Endometrium (tissue), 2 donors: ENCODE results near the gene TSKU.
A peak's percentile ranks its signal among the peaks of the same experiment; 100 is the strongest.

Experiments
- FAIRE-seq: peaks from 2 replicates; lab custom pipeline; 2012; peaks lifted over from hg19 to GRCh38; lab: Jason Lieb, UNC
- donor health status: control.
- donor health status: control.

The TSKU gene

DNA sequence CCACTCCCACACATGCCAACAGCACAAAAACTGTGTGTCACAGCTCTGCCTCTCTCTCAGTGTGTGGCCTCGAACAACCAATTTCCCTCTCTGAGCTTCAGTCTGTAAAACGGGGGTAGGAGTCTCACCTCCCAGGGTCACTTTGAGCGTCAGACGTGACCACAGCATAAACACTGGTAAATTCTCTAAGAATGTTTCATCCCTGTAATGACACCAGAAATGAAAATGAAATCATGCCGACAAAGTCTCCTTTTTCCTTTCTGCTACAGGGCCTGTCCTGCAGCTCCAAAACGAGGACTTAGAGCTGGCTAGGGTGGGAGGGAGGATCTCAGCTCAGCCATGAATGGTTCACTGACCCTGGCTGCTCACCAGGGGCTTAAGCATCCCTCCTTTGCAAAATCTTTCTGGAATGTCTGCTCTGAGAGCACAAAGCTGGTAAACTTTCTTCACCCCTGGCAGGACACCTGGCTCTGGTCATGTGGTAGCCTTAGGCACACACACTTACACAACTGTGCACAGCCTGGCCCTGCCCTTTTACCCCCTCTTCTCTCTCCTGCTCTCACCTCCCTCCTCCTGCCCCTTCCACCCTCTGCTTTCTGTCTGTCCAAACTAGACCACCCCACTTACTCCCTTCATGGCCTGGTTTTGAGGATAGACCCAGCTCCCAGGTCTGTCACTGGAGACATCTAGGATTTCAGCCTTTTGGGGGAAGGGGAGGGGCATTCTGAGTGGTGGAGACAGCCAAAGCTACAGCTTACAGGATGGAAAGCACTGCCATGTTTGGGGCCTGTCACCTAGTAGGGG is 12.3 kb upstream of the TSKU start:
- FAIRE-seq, result no peak

DNA sequence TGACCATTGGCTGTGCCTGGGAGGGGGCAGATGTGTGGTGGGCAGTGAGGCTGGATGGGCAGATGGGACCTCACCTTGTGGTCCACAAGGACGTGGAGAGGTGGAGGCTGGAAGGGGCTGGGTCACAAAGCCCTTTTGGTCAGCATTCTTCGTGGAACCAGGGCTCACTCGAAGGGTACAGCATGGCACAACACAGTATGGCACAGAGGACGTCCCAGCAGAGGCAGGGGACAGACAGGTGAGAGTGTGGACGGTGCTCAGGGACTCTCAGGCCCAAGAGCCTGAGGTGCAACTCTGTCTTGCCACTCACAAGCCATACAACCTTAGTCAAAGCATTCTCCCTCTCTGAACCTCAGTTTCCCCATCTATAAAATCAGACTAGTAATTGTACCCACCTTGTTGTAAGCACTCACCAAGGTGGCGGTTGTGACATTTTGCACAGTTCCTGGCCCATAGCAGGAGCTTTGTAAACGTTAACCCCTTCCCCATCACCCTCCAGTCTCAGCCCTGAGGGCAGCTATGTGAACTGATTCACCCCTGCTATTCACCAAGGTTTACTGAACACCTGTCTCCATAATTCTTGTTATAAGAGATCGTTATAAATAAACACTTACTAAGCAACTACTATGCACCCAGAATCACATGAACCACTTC is 11.6 kb upstream of the TSKU start:
- FAIRE-seq, result no peak

DNA sequence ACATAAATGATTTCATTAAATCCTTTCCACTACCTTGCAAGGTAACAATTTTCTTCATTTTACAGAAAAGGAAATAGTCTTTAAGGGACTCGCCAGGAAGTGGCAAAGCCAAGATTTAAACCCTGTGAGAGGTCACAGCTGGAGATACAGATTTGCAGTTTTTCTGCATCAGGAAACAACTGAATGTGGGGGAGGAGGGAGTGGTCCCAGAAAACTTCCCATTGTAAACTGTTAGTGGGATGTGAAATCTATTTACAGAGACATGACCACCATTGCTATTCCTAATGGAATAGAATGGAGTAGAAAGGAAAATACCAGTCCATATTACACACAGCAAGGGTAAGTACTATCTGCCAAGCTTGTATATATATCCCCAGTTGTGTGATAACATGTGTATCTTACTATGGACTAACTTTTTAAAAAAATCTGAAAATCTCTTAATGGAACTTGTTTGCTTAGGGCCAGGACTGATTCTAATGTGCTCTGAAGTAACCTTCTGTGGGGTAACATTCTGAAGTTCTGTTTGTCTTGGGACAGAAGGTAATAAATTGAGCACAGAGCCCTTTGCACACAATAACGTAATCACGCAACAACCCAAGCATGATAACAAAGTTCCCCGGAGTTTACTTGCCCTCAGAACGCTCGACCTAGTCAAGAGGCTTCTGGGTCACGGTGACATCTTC is 10.9 kb upstream of the TSKU start:
- peak; percentile 65 for FAIRE-seq

DNA sequence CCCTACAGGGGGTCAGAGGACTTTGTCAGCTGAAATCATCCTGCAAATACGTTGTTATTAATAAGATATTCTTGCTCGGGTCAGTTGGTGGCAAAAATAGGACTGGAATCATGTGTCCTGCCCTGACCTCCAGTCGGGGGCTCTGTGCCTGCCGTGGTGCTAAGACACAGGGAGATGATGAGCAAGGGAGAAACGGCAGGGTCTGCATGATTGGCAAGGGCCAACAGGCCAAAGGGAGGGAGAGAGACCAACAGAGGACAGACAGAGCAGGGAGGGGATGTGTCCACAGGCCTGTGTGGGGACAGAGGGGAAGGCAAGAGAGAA is 10.4 kb upstream of the TSKU start:
- no peak for FAIRE-seq

DNA sequence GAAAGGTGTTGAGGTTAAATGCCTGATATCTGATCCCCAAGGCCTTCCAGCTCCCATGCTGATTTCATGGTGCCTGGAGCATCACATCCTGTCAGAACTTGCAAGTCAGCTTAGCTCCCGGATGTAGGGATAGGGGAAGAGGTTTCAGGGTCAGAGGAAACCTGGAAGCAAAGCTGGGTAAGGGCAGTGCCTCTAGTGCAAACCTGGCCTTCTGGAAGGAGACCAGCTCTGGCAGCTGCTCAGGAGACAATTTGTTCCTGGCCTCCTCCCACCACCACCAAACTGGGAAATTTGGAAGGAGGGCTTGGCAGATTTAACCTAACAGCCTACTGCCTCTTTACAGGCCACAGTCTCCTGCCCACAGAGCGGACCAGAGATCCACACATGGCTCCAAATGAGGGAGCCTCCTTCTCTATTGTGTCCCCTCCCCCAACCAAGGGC is 9.2 kb upstream of the TSKU start:
- FAIRE-seq, result no peak

DNA sequence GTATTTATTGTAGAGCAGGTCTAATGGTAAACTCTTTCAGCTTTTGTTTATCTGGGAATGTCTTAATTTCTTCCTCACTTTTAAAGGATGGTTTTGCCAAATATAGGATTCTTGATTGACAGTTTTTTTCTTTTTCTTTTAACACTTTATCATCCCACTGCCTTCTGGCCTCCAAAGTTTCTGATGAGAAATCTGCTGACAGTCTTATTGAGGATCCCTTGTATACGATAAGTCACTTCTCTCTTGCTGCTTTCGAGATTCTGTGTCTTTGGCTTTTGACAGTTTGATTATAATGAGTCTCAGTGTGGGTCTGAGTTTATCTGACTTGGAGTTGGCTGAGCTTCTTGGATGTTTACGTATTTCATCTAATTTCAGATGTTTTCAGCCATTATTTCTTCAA is 6.7 kb upstream of the TSKU start:
- FAIRE-seq, result no peak

DNA sequence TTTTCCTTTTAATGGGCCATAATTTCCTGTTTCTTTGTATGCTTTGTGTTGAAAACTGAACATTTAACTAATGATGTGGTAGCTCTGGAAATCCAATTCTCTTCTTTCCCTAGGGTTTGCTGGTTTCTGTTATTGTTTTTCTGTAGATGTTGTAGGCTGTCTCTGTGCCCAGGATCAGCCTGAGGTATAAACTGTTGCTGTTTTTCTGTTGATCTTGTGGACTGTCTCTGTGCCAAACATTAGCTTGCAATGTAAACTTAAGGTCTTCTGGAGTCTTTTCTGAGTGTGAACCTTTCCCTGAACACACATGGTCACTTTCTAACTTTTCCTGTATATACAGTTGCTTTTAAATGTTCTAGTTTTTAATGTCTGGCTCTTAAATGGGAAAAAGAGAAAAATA is 5.9 kb upstream of the TSKU start:
- no peak for FAIRE-seq

DNA sequence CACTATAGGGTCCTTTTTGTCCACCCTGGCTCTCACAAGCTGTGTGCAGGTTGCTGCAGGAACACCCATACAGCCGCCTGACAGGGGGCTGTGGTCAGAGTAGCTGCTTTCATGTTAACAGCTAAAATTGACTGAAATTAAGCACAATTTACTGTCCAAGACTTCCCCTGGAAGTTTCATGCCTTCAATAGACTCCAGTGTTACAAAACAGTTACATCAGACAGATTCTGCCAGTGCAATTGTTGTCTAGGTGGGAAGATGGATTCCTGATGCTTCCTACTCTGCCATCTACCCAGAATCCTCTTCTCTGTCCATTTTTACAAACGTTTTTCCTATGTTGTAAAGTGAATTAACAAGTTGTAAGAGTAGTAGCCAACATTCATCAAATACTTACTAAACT is 5.3 kb upstream of the TSKU start:
- no peak for FAIRE-seq

DNA sequence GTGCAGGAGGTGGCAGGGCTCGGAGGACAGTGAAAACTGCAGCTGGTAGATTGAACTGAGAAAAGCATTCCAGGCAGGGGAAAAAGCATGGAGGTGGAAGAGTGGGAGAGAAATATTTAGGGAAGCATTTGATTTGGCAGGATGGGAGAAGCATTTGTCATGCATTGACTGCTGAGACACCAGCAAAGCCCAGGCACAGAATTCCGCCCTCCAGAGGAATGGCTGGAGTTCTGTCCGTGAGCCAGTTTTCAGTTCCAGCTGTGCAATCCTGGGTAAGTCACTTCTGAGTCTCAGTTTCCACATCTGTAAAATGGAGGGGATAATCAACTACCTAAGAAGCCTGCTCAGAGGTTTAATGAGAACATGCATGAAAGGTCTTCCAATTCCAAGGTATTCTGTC is 4.3 kb upstream of the TSKU start:
- FAIRE-seq, result no peak

DNA sequence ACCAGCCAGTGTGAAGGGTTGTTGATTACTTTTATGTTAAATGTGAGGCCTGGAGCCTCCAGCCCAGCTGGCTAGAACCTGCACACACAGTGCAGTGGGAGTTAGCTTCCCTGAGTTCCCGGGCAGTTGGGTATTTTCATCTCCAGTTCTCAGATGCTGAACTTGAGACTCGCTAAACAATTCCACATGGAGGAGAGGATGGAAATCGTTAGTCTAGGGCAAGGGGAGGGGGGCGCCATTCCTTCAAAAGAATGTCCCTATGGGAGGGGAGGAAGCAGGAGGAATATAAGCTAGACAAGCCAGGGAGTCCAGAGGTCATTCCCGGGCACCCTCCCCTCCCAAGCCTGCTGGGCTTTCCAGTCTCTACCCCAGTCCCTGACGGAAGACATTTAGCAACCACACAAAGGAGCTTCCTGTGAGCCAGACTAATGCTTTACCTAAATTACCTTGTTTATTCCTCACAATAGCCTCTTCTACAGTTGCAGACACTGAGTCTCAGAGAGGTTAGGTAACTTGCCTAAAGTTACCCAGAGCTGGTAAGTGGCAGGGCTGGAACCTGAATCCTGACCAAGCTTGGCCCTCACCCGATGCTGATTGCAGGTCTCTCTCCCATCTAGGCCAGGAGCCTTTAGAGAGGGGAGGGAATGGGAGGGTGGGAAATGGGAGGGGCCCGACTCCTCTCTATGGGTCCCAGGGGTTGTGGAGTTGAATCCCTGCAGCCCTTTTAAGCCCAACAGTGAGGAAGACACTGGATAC is 1.9 kb upstream of the TSKU start:
- FAIRE-seq, result no peak

DNA sequence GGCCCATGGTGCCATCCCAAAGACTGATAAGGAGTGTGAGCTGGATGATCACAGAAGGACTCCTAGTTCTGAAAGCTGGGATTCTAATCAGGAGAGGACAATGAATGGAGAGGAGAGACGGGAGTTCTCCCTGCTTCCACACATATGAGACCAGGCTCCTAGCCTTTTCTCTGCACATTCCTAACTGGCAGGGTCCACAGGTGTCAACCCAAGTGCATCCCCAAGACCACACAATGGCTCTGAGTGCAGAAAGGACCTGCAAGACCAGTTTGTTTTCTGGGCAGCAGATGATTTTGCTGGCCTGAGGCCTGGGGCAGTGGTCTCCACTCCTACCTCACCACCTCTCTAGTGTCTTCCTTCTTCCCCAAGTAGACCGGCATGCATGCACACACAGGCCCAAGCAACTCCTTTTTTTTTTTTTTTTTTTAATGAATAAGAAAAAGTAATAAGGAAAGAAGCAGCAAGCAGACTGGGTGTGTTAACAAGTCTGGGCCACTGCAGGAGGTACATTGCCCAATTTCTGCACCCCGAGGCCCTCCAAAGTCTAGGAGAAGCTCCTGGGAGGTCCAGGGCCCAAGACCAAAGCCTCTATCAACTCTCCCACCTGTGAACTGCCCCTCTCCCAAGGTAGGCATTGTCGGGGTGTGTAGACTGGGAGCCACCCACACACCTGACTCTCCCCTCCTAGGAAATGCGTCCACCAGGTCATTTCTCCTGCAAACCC is 1.2 kb upstream of the TSKU start:
- FAIRE-seq, result no peak

DNA sequence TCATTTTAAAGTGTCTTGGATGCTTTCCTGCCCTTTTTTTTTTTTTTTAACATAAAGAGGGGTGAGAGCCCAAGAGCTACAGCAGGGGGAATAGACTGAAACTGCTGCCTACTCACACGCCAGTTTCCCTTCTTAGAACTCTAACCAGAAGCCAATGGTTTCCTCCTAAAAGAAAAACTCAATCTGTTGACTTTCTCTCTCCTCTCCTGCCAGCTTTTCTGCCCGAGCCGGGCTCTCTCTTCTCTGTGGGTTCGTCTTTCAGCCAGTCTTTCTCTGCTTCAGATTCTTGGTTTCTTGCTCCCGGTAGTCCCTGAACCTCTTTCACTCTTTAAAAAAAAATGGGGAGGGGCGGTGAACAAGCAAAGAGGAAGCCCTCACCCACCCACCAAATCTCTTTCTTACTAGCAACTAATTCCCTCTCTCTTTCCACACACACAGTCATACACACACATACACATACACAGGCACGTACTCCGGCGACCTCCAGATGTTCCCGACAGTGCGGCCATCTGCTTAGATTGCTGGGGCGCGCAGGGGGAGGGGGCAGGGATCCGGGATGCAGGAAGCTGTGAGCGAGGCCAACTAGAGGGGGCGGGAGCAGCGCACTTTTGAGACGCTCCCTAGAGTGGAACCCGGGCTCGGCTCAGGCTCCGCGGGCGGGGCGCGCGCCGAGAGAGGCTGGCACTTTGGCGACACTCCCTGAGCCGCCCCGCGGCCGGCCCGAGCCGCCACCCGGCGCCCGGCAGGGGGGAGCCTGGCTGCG is 444 bp upstream of the TSKU start:
- no peak for FAIRE-seq

DNA sequence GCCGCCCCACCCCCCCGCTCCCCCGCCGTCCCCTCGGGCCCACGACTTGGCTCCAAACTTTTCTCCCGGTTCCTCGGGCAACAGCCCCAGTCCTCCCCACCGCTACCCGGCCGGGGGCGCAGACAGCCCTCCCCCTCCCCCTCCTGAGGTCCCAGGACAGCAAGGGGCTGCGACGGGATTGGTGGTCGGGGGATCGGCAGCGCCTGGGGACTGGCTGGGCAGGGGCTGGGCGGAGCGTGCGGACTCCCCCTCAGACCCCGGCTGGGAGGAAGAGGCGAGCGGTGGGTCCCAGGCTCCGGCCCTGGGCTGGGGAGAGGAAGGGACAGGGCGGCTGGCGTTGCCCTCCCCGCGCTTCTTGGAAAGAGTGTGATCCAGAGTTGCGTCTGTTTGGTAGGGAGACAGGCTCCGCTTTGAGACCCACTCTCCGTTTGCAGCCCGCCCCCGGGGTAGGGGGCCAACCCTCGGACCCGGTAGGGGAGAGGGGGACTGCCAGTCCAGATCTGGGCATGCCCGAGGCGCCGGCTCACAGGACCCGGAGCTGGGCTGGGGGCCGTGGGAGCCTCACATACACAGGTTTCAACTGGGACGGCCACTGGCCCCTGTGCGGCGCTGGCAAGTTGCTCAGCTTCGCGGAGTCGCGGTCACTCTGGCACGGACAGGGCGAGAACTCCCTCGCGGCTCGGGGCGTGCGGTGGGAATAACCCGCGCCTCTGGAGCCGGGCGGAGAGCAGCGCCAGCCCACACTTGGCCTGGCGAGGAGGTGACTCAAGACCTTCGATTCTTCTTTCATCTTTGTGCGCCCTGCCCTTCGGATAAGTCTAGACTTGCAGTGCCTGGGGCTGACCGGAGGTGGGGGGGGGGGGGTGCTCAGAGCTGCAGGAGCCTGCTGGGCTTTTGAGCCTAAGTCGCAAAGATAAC is 999 bp downstream of the TSKU start:
- FAIRE-seq, result no peak

DNA sequence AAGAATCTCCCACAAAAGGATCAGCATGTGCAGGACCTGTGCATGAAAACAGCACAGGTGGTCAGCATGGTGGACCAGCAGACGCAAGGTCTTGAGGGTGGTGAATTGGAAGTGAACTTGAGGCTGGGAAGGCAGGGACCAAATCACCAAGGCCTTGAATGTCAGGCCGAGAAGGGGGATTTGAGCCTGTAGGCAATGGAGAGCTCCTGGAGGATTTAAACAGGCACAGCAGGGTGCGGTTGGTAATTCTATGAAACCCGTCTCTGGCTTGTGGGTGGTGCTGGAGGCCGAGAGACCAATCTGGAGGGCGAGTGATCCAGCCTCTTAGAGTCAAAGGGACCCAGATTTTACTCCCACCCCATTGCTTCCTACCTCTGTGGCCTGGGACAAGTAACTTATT is 2.4 kb downstream of the TSKU start:
- FAIRE-seq, result no peak

DNA sequence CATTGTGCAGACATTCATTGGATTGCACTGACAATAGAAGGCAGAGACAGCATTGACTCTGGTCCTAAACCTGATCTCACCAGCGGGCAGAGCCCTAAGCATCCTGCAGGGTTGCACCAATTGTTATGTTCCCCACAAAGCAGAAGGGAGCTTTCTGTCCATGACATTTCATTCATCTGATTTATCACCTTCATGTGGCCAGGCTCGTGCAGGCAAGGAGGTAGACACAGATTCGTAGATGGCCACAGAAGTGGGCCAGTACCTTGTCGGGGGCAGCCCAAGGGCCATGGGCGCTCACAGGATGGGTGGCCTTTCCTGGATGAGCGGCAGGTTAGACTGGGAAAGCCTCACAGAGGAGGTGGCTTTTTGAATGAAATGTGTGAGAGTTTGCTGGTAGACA is 2.9 kb downstream of the TSKU start:
- no peak for FAIRE-seq

DNA sequence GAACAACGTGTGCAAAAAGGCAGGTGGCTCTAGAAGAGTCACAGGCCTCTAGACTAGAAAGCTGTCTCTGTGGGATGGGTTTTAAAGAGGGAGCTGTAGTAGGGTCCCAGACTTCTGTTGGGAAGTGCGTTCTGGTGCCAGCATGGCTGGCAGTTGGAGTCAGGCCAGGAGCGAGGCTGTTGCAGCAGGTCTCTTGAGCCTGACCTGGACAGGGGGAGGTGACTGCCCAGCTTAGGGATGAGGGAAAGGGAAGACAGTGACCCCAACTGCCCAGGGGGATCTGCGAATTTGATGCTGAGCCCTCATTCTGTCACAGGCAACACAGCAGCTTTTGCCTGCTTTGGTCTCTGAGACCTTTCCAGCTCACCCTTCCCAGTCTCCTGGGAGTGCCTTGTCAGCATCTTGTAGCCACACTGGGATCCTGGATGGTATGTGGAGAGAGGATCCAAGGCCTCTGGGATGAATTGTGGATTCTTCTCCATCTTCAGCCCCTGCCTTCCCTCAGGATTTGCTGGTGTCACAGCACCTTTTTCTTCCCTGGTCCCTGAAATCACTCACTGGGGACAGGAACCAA is 3.4 kb downstream of the TSKU start:
- FAIRE-seq, result no peak

DNA sequence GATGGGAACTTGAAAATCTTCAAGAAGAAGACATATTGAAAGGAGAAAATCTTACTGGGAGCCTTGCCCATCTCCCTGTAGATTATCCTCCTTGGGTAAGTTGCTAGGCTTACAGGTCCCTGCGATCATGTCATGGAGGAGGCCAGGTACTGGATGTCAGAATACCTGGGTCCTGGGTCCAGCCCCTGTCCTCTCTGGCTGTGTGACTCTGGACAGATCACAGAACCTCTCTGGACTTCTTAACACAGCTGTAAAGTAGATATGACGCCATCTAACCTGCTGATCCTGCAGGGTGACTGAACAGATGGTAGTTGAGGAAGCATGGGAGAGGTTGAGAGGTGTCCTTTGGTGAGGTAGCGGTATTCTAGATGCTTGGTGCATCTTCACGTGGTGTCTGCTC is 4.1 kb downstream of the TSKU start:
- no peak for FAIRE-seq

DNA sequence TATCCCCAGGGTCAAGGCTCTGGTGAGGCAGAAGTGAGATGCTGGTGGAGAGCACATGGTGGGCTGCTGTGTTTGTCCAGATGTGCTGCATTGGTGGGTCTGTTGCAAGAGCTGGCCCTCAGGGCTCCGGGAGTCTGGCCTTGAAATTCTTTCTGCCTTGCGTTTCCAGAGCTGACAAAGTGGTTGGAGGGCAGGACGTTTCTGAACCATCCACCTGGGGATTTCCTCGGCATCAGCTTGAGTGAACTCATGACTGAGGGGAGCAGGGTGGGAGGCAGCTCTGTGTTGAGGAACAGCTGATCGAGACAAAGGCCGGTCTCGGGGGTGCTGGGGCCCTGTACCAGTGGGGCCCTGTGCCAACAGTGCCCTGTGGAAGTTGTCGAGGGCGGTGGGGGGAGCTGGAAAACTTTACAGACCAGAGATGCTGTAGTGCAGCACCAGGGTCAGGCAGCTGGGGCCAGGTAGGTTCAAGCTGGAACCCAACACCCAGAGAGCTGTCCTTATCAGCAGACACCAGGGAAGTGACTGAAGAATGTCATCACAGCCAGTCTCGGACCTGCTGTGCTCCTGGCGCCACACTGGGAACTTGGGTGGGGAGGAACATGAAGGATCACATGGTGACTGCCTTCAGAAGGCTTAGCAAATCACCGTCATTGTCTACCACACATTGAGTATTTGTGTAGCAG is 4.9 kb downstream of the TSKU start:
- no peak for FAIRE-seq
